ENCODE data around the gene KCNMA1.
A peak's percentile ranks its signal among the peaks of the same experiment; 100 is the strongest.

KCNMA1 gene

GRCh38 chr10:77622889-77623291, 14.7 kb downstream of the KCNMA1 start:
- Histone ChIP-seq H3K27ac (ENCODE audit: low read depth, low read length) (peak overlapping the region; percentile 21), H3K27me3 (ENCODE audit: control insufficient read depth, insufficient read depth, low read length) (no peaks in the 10 kb centered on the region), H3K9ac (ENCODE audit: low read length) (no peak overlapping the region), H3K4me3 (ENCODE audit: low read length) (no peak overlapping the region), H3K36me3 (ENCODE audit: control insufficient read depth, insufficient read depth, low read length) (no peaks in the 10 kb centered on the region), H3K4me1 (ENCODE audit: control insufficient read depth, insufficient read depth, low read length) (peaks cover 18% of the 10 kb centered on the region)

GRCh38 chr10:77620731-77621130, 16.9 kb downstream of the KCNMA1 start:
- Histone ChIP-seq H3K4me3 (ENCODE audit: low read length) (no peak overlapping the region), H3K27ac (ENCODE audit: low read depth, low read length) (no peak overlapping the region), H3K27me3 (ENCODE audit: control insufficient read depth, insufficient read depth, low read length) (no peaks in the 10 kb centered on the region), H3K9ac (ENCODE audit: low read length) (no peak overlapping the region), H3K36me3 (ENCODE audit: control insufficient read depth, insufficient read depth, low read length) (no peaks in the 10 kb centered on the region), H3K4me1 (ENCODE audit: control insufficient read depth, insufficient read depth, low read length) (peaks cover 17% of the 10 kb centered on the region)

- Histone ChIP-seq H3K4me1 (ENCODE audit: control insufficient read depth, insufficient read depth, low read length) (peaks cover 23% of the 10 kb centered on the region), H3K36me3 (ENCODE audit: control insufficient read depth, insufficient read depth, low read length) (no peaks in the 10 kb centered on the region), H3K9ac (ENCODE audit: low read length) (no peak overlapping the region), H3K27me3 (ENCODE audit: control insufficient read depth, insufficient read depth, low read length) (no peaks in the 10 kb centered on the region), H3K4me3 (ENCODE audit: low read length) (no peak overlapping the region), H3K27ac (ENCODE audit: low read depth, low read length) (no peak overlapping the region)
Measured at GRCh38 chr10:77619964-77620703, 17.5 kb downstream of the KCNMA1 start.

GRCh38 chr10:77618117-77618516, 19.5 kb downstream of the KCNMA1 start:
- H3K9ac ChIP-seq (ENCODE audit: low read length): no peak overlapping the region
- H3K27me3 ChIP-seq (ENCODE audit: control insufficient read depth, insufficient read depth, low read length): no peaks in the 10 kb centered on the region
- H3K4me3 ChIP-seq (ENCODE audit: low read length): no peak overlapping the region
- H3K4me1 ChIP-seq (ENCODE audit: control insufficient read depth, insufficient read depth, low read length): peaks cover 23% of the 10 kb centered on the region
- H3K27ac ChIP-seq (ENCODE audit: low read depth, low read length): no peak overlapping the region
- H3K36me3 ChIP-seq (ENCODE audit: control insufficient read depth, insufficient read depth, low read length): no peaks in the 10 kb centered on the region

GRCh38 chr10:77616766-77617165, 20.8 kb downstream of the KCNMA1 start:
- H3K4me1 ChIP-seq (ENCODE audit: control insufficient read depth, insufficient read depth, low read length): peaks cover 18% of the 10 kb centered on the region
- no peak overlapping the region for H3K27ac ChIP-seq (ENCODE audit: low read depth, low read length)
- H3K4me3 ChIP-seq (ENCODE audit: low read length): no peak overlapping the region
- no peak overlapping the region for H3K9ac ChIP-seq (ENCODE audit: low read length)
- no peaks in the 10 kb centered on the region for H3K27me3 ChIP-seq (ENCODE audit: control insufficient read depth, insufficient read depth, low read length)
- no peaks in the 10 kb centered on the region for H3K36me3 ChIP-seq (ENCODE audit: control insufficient read depth, insufficient read depth, low read length)

- Histone ChIP-seq H3K36me3 (ENCODE audit: control insufficient read depth, insufficient read depth, low read length) (no peaks in the 10 kb centered on the region), H3K27ac (ENCODE audit: low read depth, low read length) (peak overlapping the region; percentile 18), H3K4me3 (ENCODE audit: low read length) (no peak overlapping the region), H3K9ac (ENCODE audit: low read length) (no peak overlapping the region), H3K27me3 (ENCODE audit: control insufficient read depth, insufficient read depth, low read length) (no peaks in the 10 kb centered on the region), H3K4me1 (ENCODE audit: control insufficient read depth, insufficient read depth, low read length) (peaks cover 20% of the 10 kb centered on the region)
Measured at GRCh38 chr10:77614778-77615625, 22.6 kb downstream of the KCNMA1 start.

- Histone ChIP-seq H3K27me3 (ENCODE audit: control insufficient read depth, insufficient read depth, low read length) (no peaks in the 10 kb centered on the region), H3K4me1 (ENCODE audit: control insufficient read depth, insufficient read depth, low read length) (peaks cover 24% of the 10 kb centered on the region), H3K9ac (ENCODE audit: low read length) (no peak overlapping the region), H3K4me3 (ENCODE audit: low read length) (no peak overlapping the region), H3K36me3 (ENCODE audit: control insufficient read depth, insufficient read depth, low read length) (no peaks in the 10 kb centered on the region), H3K27ac (ENCODE audit: low read depth, low read length) (peak overlapping the region; percentile 38)
Measured at GRCh38 chr10:77613476-77614130, 24.0 kb downstream of the KCNMA1 start.

- H3K27me3 ChIP-seq (ENCODE audit: control insufficient read depth, insufficient read depth, low read length): no peaks in the 10 kb centered on the region
- H3K9ac ChIP-seq (ENCODE audit: low read length): no peak overlapping the region
- peaks cover 24% of the 10 kb centered on the region for H3K4me1 ChIP-seq (ENCODE audit: control insufficient read depth, insufficient read depth, low read length)
- H3K36me3 ChIP-seq (ENCODE audit: control insufficient read depth, insufficient read depth, low read length): no peaks in the 10 kb centered on the region
- H3K27ac ChIP-seq (ENCODE audit: low read depth, low read length): no peak overlapping the region
- H3K4me3 ChIP-seq (ENCODE audit: low read length): no peak overlapping the region
Measured at GRCh38 chr10:77611670-77612069, 25.9 kb downstream of the KCNMA1 start.

GRCh38 chr10:77611221-77611620, 26.4 kb downstream of the KCNMA1 start:
- H3K27me3 ChIP-seq (ENCODE audit: control insufficient read depth, insufficient read depth, low read length): no peaks in the 10 kb centered on the region
- peaks cover 24% of the 10 kb centered on the region for H3K4me1 ChIP-seq (ENCODE audit: control insufficient read depth, insufficient read depth, low read length)
- no peak overlapping the region for H3K4me3 ChIP-seq (ENCODE audit: low read length)
- no peak overlapping the region for H3K9ac ChIP-seq (ENCODE audit: low read length)
- H3K27ac ChIP-seq (ENCODE audit: low read depth, low read length): no peak overlapping the region
- no peaks in the 10 kb centered on the region for H3K36me3 ChIP-seq (ENCODE audit: control insufficient read depth, insufficient read depth, low read length)

GRCh38 chr10:77609781-77610272, 27.8 kb downstream of the KCNMA1 start:
- H3K4me1 ChIP-seq (ENCODE audit: control insufficient read depth, insufficient read depth, low read length): peaks cover 19% of the 10 kb centered on the region
- no peaks in the 10 kb centered on the region for H3K36me3 ChIP-seq (ENCODE audit: control insufficient read depth, insufficient read depth, low read length)
- no peak overlapping the region for H3K27ac ChIP-seq (ENCODE audit: low read depth, low read length)
- H3K4me3 ChIP-seq (ENCODE audit: low read length): no peak overlapping the region
- no peak overlapping the region for H3K9ac ChIP-seq (ENCODE audit: low read length)
- H3K27me3 ChIP-seq (ENCODE audit: control insufficient read depth, insufficient read depth, low read length): no peaks in the 10 kb centered on the region

GRCh38 chr10:77608281-77608680, 29.3 kb downstream of the KCNMA1 start:
- no peaks in the 10 kb centered on the region for H3K27me3 ChIP-seq (ENCODE audit: control insufficient read depth, insufficient read depth, low read length)
- no peak overlapping the region for H3K27ac ChIP-seq (ENCODE audit: low read depth, low read length)
- peaks cover 20% of the 10 kb centered on the region for H3K4me1 ChIP-seq (ENCODE audit: control insufficient read depth, insufficient read depth, low read length)
- no peak overlapping the region for H3K9ac ChIP-seq (ENCODE audit: low read length)
- no peak overlapping the region for H3K4me3 ChIP-seq (ENCODE audit: low read length)
- no peaks in the 10 kb centered on the region for H3K36me3 ChIP-seq (ENCODE audit: control insufficient read depth, insufficient read depth, low read length)

- Histone ChIP-seq H3K27ac (ENCODE audit: low read depth, low read length) (no peak overlapping the region), H3K4me1 (ENCODE audit: control insufficient read depth, insufficient read depth, low read length) (peaks cover 20% of the 10 kb centered on the region), H3K27me3 (ENCODE audit: control insufficient read depth, insufficient read depth, low read length) (no peaks in the 10 kb centered on the region), H3K9ac (ENCODE audit: low read length) (no peak overlapping the region), H3K36me3 (ENCODE audit: control insufficient read depth, insufficient read depth, low read length) (no peaks in the 10 kb centered on the region), H3K4me3 (ENCODE audit: low read length) (no peak overlapping the region)
Measured at GRCh38 chr10:77606751-77607150, 30.9 kb downstream of the KCNMA1 start.

Measured in rectal smooth muscle tissue (tissue), 1 donor.